ENCODE results near the gene TMX2.

Gene TMX2

DNA sequence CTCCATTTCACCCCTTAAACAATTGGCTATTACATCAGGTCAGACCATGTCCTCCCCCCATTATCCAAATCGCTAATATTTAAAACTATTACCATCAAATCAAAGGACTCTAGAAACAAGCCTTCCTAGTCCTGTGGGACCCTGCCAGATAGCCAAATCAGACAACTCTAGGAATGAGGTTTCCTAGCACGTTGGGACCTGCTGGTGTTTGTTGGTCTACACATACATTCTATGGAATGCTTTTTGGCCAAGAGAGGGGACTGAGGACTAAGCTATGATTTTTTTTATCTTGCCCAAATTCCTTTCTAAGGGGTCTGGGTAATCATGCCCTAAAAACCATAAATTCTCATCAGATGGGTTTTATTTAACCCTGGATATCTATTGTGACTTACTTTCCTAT lies 14.8 kb downstream of the TMX2 start:
- H3K36me3 ChIP-seq (ENCODE audit: insufficient read depth, low read length): peaks cover 9% of the 10 kb centered on the region; the same call in 1 of the 2 replicates
- TF ChIP-seq, protein P1, sequence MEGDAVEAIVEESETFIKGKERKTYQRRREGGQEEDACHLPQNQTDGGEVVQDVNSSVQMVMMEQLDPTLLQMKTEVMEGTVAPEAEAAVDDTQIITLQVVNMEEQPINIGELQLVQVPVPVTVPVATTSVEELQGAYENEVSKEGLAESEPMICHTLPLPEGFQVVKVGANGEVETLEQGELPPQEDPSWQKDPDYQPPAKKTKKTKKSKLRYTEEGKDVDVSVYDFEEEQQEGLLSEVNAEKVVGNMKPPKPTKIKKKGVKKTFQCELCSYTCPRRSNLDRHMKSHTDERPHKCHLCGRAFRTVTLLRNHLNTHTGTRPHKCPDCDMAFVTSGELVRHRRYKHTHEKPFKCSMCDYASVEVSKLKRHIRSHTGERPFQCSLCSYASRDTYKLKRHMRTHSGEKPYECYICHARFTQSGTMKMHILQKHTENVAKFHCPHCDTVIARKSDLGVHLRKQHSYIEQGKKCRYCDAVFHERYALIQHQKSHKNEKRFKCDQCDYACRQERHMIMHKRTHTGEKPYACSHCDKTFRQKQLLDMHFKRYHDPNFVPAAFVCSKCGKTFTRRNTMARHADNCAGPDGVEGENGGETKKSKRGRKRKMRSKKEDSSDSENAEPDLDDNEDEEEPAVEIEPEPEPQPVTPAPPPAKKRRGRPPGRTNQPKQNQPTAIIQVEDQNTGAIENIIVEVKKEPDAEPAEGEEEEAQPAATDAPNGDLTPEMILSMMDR (conservative IDR thresholded peaks at IDR 0.05; ENCODE audit: low read length): no peak
- TF ChIP-seq EZH2phosphoT487 (IDR thresholded peaks at IDR 0.05; ENCODE audit: borderline replicate concordance): no peak
- H3K4me1 ChIP-seq (ENCODE audit: insufficient read depth, low read length, poor library complexity, severe bottlenecking): no peaks in the 10 kb centered on the region
- no peaks in the 10 kb centered on the region for H3K27me3 ChIP-seq (ENCODE audit: insufficient read depth, low read length, poor library complexity, severe bottlenecking)
- peaks cover 28% of the 10 kb centered on the region for H4K20me1 ChIP-seq (ENCODE audit: insufficient read depth, low read length, poor library complexity, severe bottlenecking)
- no peaks in the 10 kb centered on the region for H3K9me3 ChIP-seq (ENCODE audit: insufficient read depth, low read depth, low read length)
- H3K4me2 ChIP-seq (ENCODE audit: low read depth, low read length, poor library complexity, severe bottlenecking): no peak overlapping the region
- H3K79me2 ChIP-seq (ENCODE audit: insufficient read depth, low read length): peaks cover 81% of the 10 kb centered on the region
- H2AFZ ChIP-seq (ENCODE audit: low read length): no peak overlapping the region
- no peaks in the 10 kb centered on the region for H3K9me2 ChIP-seq (replicated peaks; ENCODE audit: low read depth, low read length)
- H3K4me3 ChIP-seq (ENCODE audit: low read length, poor library complexity, severe bottlenecking): no peak overlapping the region
- H3K9ac ChIP-seq (ENCODE audit: low read depth, low read length, poor library complexity, severe bottlenecking): no peak overlapping the region
- H3F3A ChIP-seq (ENCODE audit: low read depth): no peaks in the 10 kb centered on the region; the same call in 1 of the 2 replicates

DNA sequence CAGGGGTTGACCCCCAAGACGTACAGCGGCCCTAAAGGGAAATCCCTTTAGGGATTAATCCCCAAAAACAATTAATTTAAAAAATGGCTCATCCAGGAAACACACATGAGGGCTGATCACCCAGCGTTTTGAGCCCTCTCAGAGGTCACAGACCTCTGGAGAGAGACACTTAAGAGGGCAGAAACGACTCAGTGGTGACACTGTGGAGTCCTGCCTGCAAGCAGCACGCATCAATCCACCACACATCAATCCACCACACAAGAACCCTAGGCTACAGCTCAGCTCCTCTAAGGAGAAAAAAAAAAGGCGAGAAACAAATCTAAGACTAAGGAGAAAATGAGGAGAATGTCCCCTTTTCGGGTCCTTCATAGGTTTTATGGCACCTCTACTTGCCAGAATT lies 16.4 kb downstream of the TMX2 start:
- H3K4me1 ChIP-seq (ENCODE audit: insufficient read depth, low read length, poor library complexity, severe bottlenecking): no peaks in the 10 kb centered on the region
- H3K9me3 ChIP-seq (ENCODE audit: insufficient read depth, low read depth, low read length): no peaks in the 10 kb centered on the region
- no peaks in the 10 kb centered on the region for H3K27me3 ChIP-seq (ENCODE audit: insufficient read depth, low read length, poor library complexity, severe bottlenecking)
- no peak overlapping the region for H3K4me2 ChIP-seq (ENCODE audit: low read depth, low read length, poor library complexity, severe bottlenecking)
- no peaks in the 10 kb centered on the region for H3K9me2 ChIP-seq (replicated peaks; ENCODE audit: low read depth, low read length)
- H3K36me3 ChIP-seq (ENCODE audit: insufficient read depth, low read length): peaks cover 5% of the 10 kb centered on the region; the same call in 1 of the 2 replicates
- H3K79me2 ChIP-seq (ENCODE audit: insufficient read depth, low read length): peaks cover 83% of the 10 kb centered on the region
- TF ChIP-seq, protein P1 (conservative IDR thresholded peaks at IDR 0.05; ENCODE audit: low read length): no peak
- TF ChIP-seq EZH2phosphoT487 (IDR thresholded peaks at IDR 0.05; ENCODE audit: borderline replicate concordance): no peak
- H3K4me3 ChIP-seq (ENCODE audit: low read length, poor library complexity, severe bottlenecking): no peak overlapping the region
- peaks cover 27% of the 10 kb centered on the region for H4K20me1 ChIP-seq (ENCODE audit: insufficient read depth, low read length, poor library complexity, severe bottlenecking)
- H3F3A ChIP-seq (ENCODE audit: low read depth): no peaks in the 10 kb centered on the region; the same call in 1 of the 2 replicates
- no peak overlapping the region for H2AFZ ChIP-seq (ENCODE audit: low read length)
- H3K9ac ChIP-seq (ENCODE audit: low read depth, low read length, poor library complexity, severe bottlenecking): no peak overlapping the region

DNA sequence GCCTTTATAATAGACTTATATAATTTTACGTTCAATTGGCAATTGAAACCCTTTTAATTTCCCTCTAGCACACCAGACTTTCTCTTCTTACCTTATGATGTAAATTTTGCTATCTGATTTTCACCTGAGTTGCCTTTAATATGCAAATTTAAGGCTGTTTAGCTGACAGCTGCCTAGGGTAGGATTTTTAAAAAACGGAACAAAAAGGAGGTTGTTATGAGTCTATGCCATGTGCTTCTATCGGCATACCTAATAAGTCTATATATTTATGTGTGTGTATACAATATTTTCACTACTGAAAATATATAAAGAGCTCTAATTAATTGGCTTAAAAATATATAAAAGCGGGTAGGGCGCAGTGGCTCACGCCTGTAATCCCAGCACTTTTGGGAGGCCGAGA lies 17.1 kb downstream of the TMX2 start:
- no peak overlapping the region for H3K9ac ChIP-seq (ENCODE audit: low read depth, low read length, poor library complexity, severe bottlenecking)
- no peaks in the 10 kb centered on the region for H3K4me1 ChIP-seq (ENCODE audit: insufficient read depth, low read length, poor library complexity, severe bottlenecking)
- H3K9me2 ChIP-seq (replicated peaks; ENCODE audit: low read depth, low read length): no peaks in the 10 kb centered on the region
- no peak overlapping the region for H3K4me3 ChIP-seq (ENCODE audit: low read length, poor library complexity, severe bottlenecking)
- H3K79me2 ChIP-seq (ENCODE audit: insufficient read depth, low read length): peaks cover 83% of the 10 kb centered on the region
- H3K9me3 ChIP-seq (ENCODE audit: insufficient read depth, low read depth, low read length): no peaks in the 10 kb centered on the region
- no peaks in the 10 kb centered on the region; the same call in 1 of the 2 replicates for H3F3A ChIP-seq (ENCODE audit: low read depth)
- peaks cover 21% of the 10 kb centered on the region for H4K20me1 ChIP-seq (ENCODE audit: insufficient read depth, low read length, poor library complexity, severe bottlenecking)
- peaks cover 5% of the 10 kb centered on the region; the same call in 1 of the 2 replicates for H3K36me3 ChIP-seq (ENCODE audit: insufficient read depth, low read length)
- H2AFZ ChIP-seq (ENCODE audit: low read length): no peak overlapping the region
- no peak overlapping the region for H3K4me2 ChIP-seq (ENCODE audit: low read depth, low read length, poor library complexity, severe bottlenecking)
- TF ChIP-seq, protein P1 (conservative IDR thresholded peaks at IDR 0.05; ENCODE audit: low read length): no peak
- TF ChIP-seq EZH2phosphoT487 (IDR thresholded peaks at IDR 0.05; ENCODE audit: borderline replicate concordance): no peak
- no peaks in the 10 kb centered on the region for H3K27me3 ChIP-seq (ENCODE audit: insufficient read depth, low read length, poor library complexity, severe bottlenecking)
